GM18867 (cell line): ENCODE measurements around the gene STX2.
A peak's percentile ranks its signal among the peaks of the same experiment; 100 is the strongest.
"Not testable (repeated sequence)": the region's sequence is repeated elsewhere in the genome, so short reads cannot be mapped to it uniquely, and the experiment has no call there.

Source experiments
- ATAC-seq: cut with Tn5 transposase; IDR thresholded peaks from one replicate; pipeline ENCODE4 v1.9.1; 2021; ENCODE audit warnings: mild to moderate bottlenecking, moderate library complexity; ENCODE audit not compliant: unreplicated experiment

Gene STX2

DNA sequence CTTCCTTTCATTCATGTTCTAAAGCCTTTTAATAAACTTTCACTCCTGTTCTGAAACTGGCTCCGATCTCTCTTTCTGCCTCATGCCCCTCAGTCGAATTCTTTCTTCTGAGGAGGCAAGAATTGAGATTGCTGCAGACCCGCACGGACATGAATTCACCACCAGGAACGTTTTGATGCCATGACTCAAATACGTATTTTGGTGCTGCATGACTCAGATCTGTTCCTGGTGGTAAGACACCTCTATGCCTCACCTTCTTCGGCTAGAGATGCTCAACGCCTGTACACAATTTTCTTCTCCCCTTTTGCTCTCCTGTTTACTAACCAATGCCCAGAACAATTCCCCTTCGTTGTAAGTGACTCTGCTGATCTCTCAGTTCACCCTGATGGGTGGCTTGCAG is 70.9 kb downstream of the STX2 start:
- peak; percentile 74 for ATAC-seq

DNA sequence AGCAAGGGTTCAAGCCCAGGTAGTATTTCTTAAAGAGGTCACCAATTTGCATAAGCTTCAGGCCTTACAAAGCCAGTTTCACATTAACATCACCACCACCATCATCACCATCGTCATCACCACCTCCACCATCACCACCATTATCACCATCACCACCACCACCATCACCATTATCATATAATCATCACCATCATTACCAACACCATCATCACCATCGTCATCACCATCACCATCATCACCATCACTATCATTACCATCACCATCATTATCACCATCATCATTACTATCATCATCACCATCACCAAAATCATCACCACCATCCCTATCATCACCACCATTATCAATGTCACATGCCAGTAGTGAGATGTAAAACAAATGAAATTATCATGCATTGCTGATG is 72.6 kb downstream of the STX2 start:
- ATAC-seq, result no peak

DNA sequence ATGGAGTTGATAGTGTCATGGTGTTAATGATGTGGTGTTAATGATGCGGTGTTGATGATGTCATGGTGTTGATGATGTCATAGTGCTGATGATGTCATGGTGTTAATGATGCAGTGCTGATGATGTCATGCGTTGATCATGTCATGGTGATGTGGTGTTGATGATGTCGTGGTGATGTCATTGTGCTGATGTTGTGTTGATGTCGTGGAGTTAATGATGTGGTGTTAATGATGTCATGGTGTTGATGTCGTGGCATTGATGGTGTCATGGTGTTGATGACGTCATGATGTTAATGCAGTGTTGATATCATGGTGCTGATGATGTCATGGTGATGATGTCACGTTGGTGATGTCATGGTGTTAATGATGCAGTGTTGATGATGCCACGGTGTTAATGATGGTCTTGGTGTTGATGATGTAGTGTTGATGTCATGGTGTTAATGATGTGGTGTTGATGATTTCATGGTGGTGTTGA is 73.8 kb downstream of the STX2 start:
- ATAC-seq, result no peak

DNA sequence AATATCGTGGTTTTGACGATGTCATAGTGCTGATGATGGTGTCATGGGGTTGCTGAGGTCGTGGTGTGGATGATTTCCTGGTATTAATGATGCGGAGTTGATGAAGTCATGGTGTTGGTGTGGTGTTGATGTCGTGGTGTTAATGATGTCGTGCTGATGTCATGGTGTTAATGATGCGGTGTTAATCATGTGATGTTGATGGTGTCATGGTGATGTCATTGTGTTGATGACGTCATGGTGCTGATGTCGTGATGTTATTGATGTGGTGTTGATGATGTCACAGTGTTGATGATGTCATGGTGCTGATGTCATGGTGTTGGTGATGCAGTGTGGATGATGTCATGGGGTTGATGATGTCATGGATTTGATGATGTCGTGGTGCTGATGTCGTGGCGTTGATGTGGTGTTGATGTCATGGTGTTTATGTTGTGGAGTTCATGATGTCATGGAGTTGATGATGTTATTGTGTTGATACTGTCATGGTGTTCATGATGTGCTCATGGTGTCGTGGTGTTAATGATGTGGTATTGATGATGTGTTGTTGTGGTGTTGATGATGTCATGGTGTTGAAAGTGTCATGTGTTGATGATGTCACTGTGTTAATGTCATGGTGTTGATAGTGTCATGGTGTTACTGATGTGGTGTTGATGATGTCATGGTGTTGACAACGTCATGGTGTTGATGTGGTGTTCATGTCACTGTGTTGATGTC is 74.4 kb downstream of the STX2 start:
- ATAC-seq, result no peak

DNA sequence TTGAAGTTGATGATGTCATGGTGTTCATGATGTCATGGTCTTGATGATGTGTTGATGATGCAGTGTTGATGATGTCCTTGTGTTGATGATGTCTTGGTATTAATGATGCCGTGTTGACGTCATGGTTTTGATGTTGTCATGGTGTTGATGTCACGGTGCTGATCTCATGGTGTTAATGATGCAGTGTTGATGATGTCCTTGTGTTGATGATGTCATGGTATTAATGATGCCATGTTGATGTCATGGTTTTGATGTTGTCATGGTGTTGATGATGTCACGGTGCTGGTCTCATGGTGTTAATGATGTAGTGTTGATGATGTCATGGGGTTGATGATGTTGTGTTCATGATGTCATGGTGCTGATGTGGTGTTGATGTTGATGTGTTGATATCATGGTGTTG is 75.0 kb downstream of the STX2 start:
- no peak for ATAC-seq

GRCh38 chr12:130762319-130762675 is 76.8 kb downstream of the STX2 start:
- no peak for ATAC-seq

- ATAC-seq, result peak; percentile 56
Measured at GRCh38 chr12:130761537-130762318, 77.3 kb downstream of the STX2 start.

DNA sequence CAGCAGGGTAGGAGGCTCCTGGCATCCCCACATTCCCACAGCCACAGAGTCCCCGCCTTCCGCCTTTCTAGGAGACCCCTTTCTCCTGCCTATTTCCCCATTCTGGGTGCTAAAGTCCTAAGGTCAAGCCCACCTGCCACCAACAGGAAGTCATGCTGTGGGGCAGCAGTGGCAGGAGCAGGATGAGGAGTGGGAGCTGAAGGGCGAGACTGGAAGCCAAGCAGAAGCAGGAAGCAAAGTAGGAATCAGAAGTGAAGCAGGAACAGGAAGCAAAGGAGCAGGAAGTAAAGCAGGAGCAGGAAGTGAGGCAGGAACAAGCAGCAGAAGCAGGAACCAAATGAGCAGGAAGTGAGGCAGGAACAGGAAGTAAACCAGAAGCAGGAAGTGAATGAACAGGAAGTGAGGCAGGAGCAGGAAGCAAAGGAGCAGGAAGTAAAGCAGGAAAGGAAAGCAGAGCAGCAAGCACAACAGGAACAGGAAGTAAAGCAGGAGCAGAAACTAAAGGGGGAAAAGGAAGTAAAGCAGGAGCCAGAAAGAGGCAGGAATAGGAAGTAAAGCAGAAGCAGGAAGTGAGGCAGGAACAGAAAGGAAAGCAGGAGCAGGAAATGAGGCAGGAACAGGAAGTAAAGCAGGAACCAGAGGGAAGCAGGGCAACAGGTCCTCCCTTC is 84.7 kb downstream of the STX2 start:
- ATAC-seq, result no peak

DNA sequence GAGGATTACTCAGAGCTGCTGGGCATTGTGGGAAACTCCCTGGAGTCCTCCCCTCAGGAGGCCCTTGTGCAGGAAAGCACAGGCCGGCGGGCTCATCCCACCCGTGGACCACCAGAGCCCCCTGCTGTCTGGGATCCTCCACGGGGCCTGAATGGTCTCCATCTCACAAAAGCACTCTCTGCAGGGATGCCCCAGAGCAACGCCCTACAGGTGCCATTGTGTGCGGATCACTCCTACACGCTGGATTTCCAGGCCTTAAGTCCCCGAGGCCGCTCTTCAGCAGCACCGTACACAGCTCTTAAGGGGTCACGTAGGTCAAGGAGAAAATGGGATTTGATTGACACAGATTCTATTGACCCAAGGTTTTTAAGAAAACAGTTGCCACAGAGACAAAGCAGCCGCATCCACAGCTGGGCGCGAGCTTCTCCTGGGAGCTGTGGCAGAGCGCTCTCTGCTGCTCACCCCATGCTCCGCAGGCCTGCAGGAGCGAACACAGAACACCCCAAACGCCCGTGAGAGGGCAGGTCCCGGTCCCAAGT is 86.3 kb downstream of the STX2 start:
- ATAC-seq, result no peak

- ATAC-seq, result not testable (repeated sequence)
Measured at GRCh38 chr12:130752037-130752436, 87.0 kb downstream of the STX2 start.

DNA sequence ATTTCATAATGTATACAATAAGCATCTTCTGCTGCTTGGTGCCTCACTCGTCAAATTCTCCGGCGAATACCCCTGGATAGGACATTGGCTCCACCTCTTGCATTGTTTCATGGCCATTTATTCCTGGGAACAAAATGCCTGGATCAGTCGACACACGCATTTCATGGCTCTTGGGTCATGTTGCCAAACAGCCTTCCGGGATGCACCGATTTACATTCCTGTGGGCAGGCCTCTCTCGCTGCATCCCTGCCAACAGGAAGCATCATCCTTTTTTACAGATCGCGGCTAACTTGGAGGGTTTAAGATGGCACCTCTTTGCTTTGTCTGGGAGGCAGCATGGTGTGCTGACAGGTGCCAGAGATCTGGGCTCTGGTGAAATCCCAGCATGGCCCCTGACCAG is 90.3 kb downstream of the STX2 start:
- no peak for ATAC-seq

DNA sequence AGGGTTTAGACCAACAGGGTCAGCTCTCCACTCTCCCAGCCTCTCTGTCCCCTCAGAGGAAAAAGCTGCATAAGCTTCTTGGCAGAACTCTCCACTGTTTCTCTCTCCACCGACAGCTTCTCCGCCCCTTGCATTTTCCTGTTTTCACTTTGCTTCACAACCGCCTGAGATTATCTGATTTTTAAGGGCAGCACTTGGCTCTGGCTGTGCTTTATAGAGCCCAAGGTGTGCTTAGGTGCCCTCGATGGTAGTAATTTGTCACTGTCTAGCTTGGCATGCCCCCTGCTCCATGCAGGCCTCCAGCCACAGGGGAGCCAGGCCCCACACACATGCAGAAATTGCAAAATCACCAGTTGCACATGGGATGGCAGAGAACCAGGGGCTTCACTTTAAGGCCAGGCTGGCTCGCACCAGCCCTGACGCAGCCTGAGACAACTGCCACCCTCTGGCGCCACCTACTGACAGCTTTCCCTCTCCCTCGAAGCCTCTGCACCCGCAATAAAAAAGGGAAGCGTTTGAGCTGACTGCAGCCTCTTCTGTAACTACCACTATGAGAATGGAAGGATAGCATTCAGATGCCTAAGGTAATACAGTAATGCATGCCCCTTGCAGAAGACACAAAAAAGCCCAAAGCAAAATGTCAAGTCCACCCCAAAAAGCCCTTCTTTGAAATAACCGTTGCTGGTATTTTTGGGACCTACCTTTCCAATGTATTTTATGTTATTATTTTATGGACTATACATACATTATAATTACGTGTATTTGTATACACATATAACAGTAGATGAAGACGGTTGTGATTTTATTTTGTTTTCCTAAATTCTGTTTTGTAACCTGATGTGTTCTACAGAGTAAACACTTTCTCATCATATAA is 90.9 kb downstream of the STX2 start:
- ATAC-seq, result peak; percentile 90

GRCh38 chr12:130746546-130746945 is 92.5 kb downstream of the STX2 start:
- ATAC-seq, result no peak

DNA sequence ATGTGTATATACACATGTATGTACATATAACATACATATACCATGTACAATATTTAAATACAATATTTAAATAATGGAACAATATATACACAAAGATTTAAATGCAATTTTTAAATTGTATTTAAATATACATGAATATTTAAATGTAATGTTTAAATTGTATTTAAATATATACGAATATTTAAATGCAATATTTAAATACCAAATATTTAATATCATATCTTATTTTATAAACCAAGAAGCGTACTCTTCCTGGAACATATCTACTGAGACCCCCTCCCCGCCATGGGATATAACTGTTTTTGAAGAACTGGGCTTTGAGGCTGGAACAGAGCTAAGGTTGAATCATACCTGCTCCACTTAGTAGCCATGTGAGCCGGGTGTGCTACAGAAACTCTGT is 93.1 kb downstream of the STX2 start:
- no peak for ATAC-seq

DNA sequence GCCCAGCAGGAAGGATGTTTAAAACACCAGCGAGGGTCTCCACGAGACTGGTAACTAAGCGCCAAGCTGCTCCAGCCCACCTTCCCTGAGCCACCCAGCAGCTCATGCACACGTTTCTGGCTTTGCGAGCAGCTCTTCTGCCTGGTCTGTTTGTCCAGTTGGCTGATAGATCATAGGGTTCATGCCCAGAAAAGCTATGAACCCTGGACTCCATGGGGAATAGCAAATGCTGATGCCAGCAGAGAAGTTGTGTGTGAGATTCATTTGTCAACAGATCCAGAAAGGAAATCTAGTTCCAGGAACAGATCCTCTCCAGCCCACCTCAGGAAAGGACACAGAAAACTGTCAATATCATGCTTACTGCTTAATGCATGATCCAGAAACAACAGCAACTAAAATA is 94.8 kb downstream of the STX2 start:
- ATAC-seq, result no peak

GRCh38 chr12:130743606-130744005 is 95.4 kb downstream of the STX2 start:
- ATAC-seq, result no peak

GRCh38 chr12:130743176-130743575 is 95.9 kb downstream of the STX2 start:
- ATAC-seq, result no peak

DNA sequence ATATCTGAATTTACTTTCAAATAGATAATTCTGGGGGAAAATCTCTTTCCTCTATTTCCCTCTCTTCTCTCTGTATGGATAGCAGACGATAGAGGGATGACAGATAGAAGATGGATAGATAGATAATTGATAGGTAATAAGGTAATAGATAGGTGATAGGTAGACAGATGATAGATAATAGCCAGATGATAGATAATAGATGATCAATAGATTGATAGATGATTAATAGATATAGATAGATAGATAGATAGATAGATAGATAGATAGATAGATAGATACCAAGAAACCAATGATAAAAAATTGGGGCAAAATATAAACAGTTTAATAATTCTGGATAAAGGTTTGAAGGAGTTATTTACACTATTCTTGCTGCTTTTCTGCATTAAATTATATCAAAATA is 96.3 kb downstream of the STX2 start:
- no peak for ATAC-seq

GRCh38 chr12:130742112-130742511 is 96.9 kb downstream of the STX2 start:
- ATAC-seq, result no peak
